ENCODE measurements around the gene CCDC27.

CCDC27 gene

DNA sequence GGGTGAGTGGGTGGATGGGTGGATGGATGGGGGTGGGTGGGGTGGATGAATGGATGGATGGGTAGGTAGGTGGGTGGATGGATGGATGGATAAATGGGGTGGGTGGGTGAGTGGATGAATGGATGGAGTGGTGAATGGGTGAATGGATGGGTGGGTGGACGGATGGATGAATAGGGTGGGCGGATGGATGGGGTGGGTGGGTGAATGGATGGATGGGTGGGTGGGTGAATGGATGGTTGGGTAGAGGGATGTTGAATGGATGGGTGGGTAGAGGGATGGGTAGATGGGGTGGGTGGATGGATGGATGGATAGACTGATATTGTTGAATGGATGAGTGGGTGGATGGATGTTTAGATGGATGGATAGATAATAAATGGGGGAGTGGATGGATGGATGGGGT, 26.9 kb upstream of the CCDC27 start:
- TF ChIP-seq BACH2 (CRISPR knock-in tag; IDR thresholded peaks at IDR 0.05; ENCODE audit: borderline replicate concordance) (no peak), TCF4 (CRISPR knock-in tag; IDR thresholded peaks at IDR 0.05; ENCODE audit: borderline replicate concordance) (no peak), ZNF8 (CRISPR knock-in tag; IDR thresholded peaks at IDR 0.05) (no peak), TSHZ2 (CRISPR knock-in tag; IDR thresholded peaks at IDR 0.05) (no peak), ZNF70 (CRISPR knock-in tag; IDR thresholded peaks at IDR 0.05) (no peak), CSDC2 (CRISPR knock-in tag; IDR thresholded peaks at IDR 0.05) (no peak), ZNF565 (CRISPR knock-in tag; conservative IDR thresholded peaks at IDR 0.05; ENCODE audit: low read depth) (no peak), ISL1 (CRISPR knock-in tag; IDR thresholded peaks at IDR 0.05) (no peak), RARB (CRISPR knock-in tag; IDR thresholded peaks at IDR 0.05) (no peak), ESRRG (CRISPR knock-in tag; IDR thresholded peaks at IDR 0.05) (no peak), PPARA (CRISPR knock-in tag; IDR thresholded peaks at IDR 0.05; ENCODE audit: borderline replicate concordance) (no peak), OSR1 (CRISPR knock-in tag; IDR thresholded peaks at IDR 0.05) (no peak), SNAI2 (CRISPR knock-in tag; IDR thresholded peaks at IDR 0.05) (no peak), GLIS3 (CRISPR knock-in tag; IDR thresholded peaks at IDR 0.05) (no peak)
- TF ChIP-seq, protein P1, sequence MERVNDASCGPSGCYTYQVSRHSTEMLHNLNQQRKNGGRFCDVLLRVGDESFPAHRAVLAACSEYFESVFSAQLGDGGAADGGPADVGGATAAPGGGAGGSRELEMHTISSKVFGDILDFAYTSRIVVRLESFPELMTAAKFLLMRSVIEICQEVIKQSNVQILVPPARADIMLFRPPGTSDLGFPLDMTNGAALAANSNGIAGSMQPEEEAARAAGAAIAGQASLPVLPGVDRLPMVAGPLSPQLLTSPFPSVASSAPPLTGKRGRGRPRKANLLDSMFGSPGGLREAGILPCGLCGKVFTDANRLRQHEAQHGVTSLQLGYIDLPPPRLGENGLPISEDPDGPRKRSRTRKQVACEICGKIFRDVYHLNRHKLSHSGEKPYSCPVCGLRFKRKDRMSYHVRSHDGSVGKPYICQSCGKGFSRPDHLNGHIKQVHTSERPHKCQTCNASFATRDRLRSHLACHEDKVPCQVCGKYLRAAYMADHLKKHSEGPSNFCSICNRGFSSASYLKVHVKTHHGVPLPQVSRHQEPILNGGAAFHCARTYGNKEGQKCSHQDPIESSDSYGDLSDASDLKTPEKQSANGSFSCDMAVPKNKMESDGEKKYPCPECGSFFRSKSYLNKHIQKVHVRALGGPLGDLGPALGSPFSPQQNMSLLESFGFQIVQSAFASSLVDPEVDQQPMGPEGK (CRISPR knock-in tag; IDR thresholded peaks at IDR 0.05; ENCODE audit: borderline replicate concordance): no peak
- TF ChIP-seq, protein P2, sequence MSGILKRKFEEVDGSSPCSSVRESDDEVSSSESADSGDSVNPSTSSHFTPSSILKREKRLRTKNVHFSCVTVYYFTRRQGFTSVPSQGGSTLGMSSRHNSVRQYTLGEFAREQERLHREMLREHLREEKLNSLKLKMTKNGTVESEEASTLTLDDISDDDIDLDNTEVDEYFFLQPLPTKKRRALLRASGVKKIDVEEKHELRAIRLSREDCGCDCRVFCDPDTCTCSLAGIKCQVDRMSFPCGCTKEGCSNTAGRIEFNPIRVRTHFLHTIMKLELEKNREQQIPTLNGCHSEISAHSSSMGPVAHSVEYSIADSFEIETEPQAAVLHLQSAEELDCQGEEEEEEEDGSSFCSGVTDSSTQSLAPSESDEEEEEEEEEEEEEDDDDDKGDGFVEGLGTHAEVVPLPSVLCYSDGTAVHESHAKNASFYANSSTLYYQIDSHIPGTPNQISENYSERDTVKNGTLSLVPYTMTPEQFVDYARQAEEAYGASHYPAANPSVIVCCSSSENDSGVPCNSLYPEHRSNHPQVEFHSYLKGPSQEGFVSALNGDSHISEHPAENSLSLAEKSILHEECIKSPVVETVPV (CRISPR knock-in tag; IDR thresholded peaks at IDR 0.05): no peak
- ATAC-seq: no peak

- TF ChIP-seq ARNTL (CRISPR knock-in tag; IDR thresholded peaks at IDR 0.05; ENCODE audit: borderline replicate concordance, low read depth): no peak
- TF ChIP-seq POU6F1 (CRISPR knock-in tag; IDR thresholded peaks at IDR 0.05; ENCODE audit: borderline replicate concordance, low read depth): no peak
- TF ChIP-seq ISL1 (CRISPR knock-in tag; IDR thresholded peaks at IDR 0.05): no peak
- no peak for TF ChIP-seq ZNF70 (CRISPR knock-in tag; IDR thresholded peaks at IDR 0.05)
- no peak for TF ChIP-seq CSDC2 (CRISPR knock-in tag; IDR thresholded peaks at IDR 0.05)
- TF ChIP-seq ZC3H10 (CRISPR knock-in tag; IDR thresholded peaks at IDR 0.05): no peak
- no peak for TF ChIP-seq OSR1 (CRISPR knock-in tag; IDR thresholded peaks at IDR 0.05)
- no peak for TF ChIP-seq CREB5 (CRISPR knock-in tag; IDR thresholded peaks at IDR 0.05; ENCODE audit: low read depth)
- no peak for TF ChIP-seq ZFP3 (CRISPR knock-in tag; IDR thresholded peaks at IDR 0.05)
- no peak for TF ChIP-seq BACH2 (CRISPR knock-in tag; IDR thresholded peaks at IDR 0.05; ENCODE audit: borderline replicate concordance)
- TF ChIP-seq ZNF8 (CRISPR knock-in tag; IDR thresholded peaks at IDR 0.05): no peak
- TF ChIP-seq, protein P2 (CRISPR knock-in tag; IDR thresholded peaks at IDR 0.05): no peak
- peak; percentile 38 for ATAC-seq
Measured at GRCh38 chr1:3727042-3727824, 25.0 kb upstream of the CCDC27 start.

Measured in SK-N-SH treated with all-trans-retinoic acid at 6 μM for 48 hours (cell line).